HCT116 (cell line): Measurements from ENCODE around the gene RBM8A. TPM values are rescaled to one million over a fixed set of nuclear protein-coding genes. Genes with fewer than 3 reads are reported as not detected.

Source experiments
- ATAC-seq: fragments of 200-7000 bp; cut with Tn5 transposase; 2 replicates; pipeline ENCODE4 v1.9.1; 2020; ENCODE audit warnings: mild to moderate bottlenecking, moderate library complexity
- BruUV-seq: library from RNA; stranded (reverse); fragments of 400-500 nt; replicated peaks from 2 replicates; lab custom pipeline; 2021; lab: Mats Ljungman, UMichigan
- CTCF ChIA-PET: fragments of 300-600 bp; sonication (Branson Sonifier 250); formaldehyde crosslinking; loops from one replicate; lab custom pipeline; 2021; ENCODE audit warnings: antibody characterized with exemption; lab: Charles Lee
- POLR2A ChIA-PET: fragments of 300-600, 350-600 bp; sonication (Branson Sonifier 250); formaldehyde crosslinking; loops from one replicate; lab custom pipeline; 2021; ENCODE audit warnings: antibody characterized with exemption; lab: Charles Lee
- RAD21 ChIA-PET, 2 experiments: fragments of 300-600 bp; sonication (Branson Sonifier 250); formaldehyde crosslinking; loops; one replicate each; lab custom pipeline; 2023; ENCODE audit warnings: low total read pairs in 2 of 2; ENCODE audit not compliant: uncharacterized antibody in 2 of 2, unreplicated experiment in 2 of 2, low non-redundant PET in 1 of 2; lab: Charles Lee
- DNase-seq: peaks from one replicate; pipeline ENCODE4 v3.0.0-alpha.2; 2010; ENCODE audit warnings: low read depth, low spot score
- H2AFZ ChIP-seq: fragments of 200-600 bp; shearing (Covaris generic), sonication (generic); 2 replicates; pipeline ENCODE4 v1.6.1; 2017; ENCODE audit warnings: low read depth, mixed run types, mixed read lengths, antibody characterized with exemption, low read length; ENCODE audit not compliant: poor library complexity, severe bottlenecking
- H3K27ac ChIP-seq: 2 replicates; pipeline ENCODE4 v1.5.1; 2012; ENCODE audit warnings: low read depth, low read length
- H3K27me3 ChIP-seq: fragments of 200-600 bp; sonication (generic); 2 replicates; pipeline ENCODE4 v1.6.1; 2016; ENCODE audit warnings: mixed run types, low read length, mixed read lengths; ENCODE audit not compliant: insufficient read depth
- H3K36me3 ChIP-seq, 2 experiments: fragments of 200-500 bp in 1 of 2; fragments of 200-600 bp in 1 of 2; sonication (Bioruptor generic) in 1 of 2; sonication (generic) in 1 of 2; 2 replicates each; pipeline versions ENCODE4 v1.5.1 to v1.6.1; 2014 to 2016; ENCODE audit warnings: low read length in 2 of 2, inconsistent platforms in 1 of 2, mixed read lengths in 1 of 2, mixed run types in 1 of 2; ENCODE audit not compliant: insufficient read depth in 2 of 2, control insufficient read depth in 1 of 2
- H3K4me1 ChIP-seq, 2 experiments: fragments of 200-600 bp in 1 of 2; sonication (generic) in 1 of 2; 2 replicates each; pipeline versions ENCODE4 v1.5.1 to v1.6.1; 2012 to 2017; ENCODE audit warnings: low read length in 2 of 2, inconsistent platforms in 1 of 2, mild to moderate bottlenecking in 1 of 2, mixed read lengths in 1 of 2, mixed run types in 1 of 2, moderate library complexity in 1 of 2; ENCODE audit not compliant: insufficient read depth in 2 of 2, control insufficient read depth in 1 of 2
- H3K4me2 ChIP-seq: fragments of 200-600 bp; sonication (generic); 2 replicates; pipeline ENCODE4 v1.6.1; 2017; ENCODE audit warnings: mixed run types, low read length, mixed read lengths
- H3K4me3 ChIP-seq, 2 experiments: fragments of 200-600 bp in 1 of 2; sonication (generic) in 1 of 2; replicated peaks in 1 of 2; 2 replicates each; pipeline ENCODE4 v1.5.1; 2011 to 2016; ENCODE audit warnings: low read length in 2 of 2, control low read depth in 1 of 2, low read depth in 1 of 2, mild to moderate bottlenecking in 1 of 2, mixed read lengths in 1 of 2, mixed run types in 1 of 2
- H3K79me2 ChIP-seq: fragments of 200-600 bp; sonication (generic); 2 replicates; pipeline ENCODE4 v1.6.1; 2017; ENCODE audit warnings: mild to moderate bottlenecking, mixed run types, low read length, moderate library complexity, mixed read lengths; ENCODE audit not compliant: insufficient read depth
- H3K9ac ChIP-seq: fragments of 200-600 bp; sonication (generic); 2 replicates; pipeline ENCODE4 v1.6.1; 2016; ENCODE audit warnings: low read length, mixed read lengths
- H3K9me2 ChIP-seq: fragments of 200-600 bp; sonication (generic), shearing (Covaris generic); 2 replicates; pipeline ENCODE4 v1.6.1; 2017; ENCODE audit warnings: mixed run types, mild to moderate bottlenecking, moderate library complexity; ENCODE audit not compliant: insufficient read depth
- H3K9me3 ChIP-seq, 2 experiments: fragments of 200-500 bp in 1 of 2; fragments of 200-600 bp in 1 of 2; sonication (Bioruptor generic) in 1 of 2; sonication (generic) in 1 of 2; 2 replicates each; pipeline ENCODE4 v1.6.1; 2014 to 2017; ENCODE audit warnings: low read length in 2 of 2, mixed read lengths in 2 of 2, inconsistent platforms in 1 of 2, low read depth in 1 of 2, mild to moderate bottlenecking in 1 of 2, mixed run types in 1 of 2, moderate library complexity in 1 of 2; ENCODE audit not compliant: control insufficient read depth in 1 of 2, insufficient read depth in 1 of 2
- H4K20me1 ChIP-seq: fragments of 200-600 bp; sonication (generic), shearing (Covaris generic); 2 replicates; pipeline ENCODE4 v1.6.1; 2017; ENCODE audit warnings: mixed run types, mild to moderate bottlenecking, moderate library complexity; ENCODE audit not compliant: insufficient read depth
- ATF3 ChIP-seq: IDR thresholded peaks from 2 replicates; pipeline ENCODE4 v1.6.1; 2012
- CBX3 ChIP-seq: IDR thresholded peaks from 2 replicates; pipeline ENCODE4 v1.6.1; 2012; ENCODE audit warnings: low read depth
- CEBPB ChIP-seq: IDR thresholded peaks from 2 replicates; pipeline ENCODE4 v1.6.1; 2012; ENCODE audit warnings: low read depth
- EGR1 ChIP-seq: IDR thresholded peaks from 2 replicates; pipeline ENCODE4 v1.6.1; 2012; ENCODE audit warnings: low read depth
- ELF1 ChIP-seq: IDR thresholded peaks from 2 replicates; pipeline ENCODE4 v1.6.1; 2012; ENCODE audit warnings: low read depth, borderline replicate concordance
- EZH2 ChIP-seq: fragments of 200-600 bp; sonication (generic); IDR thresholded peaks from 2 replicates; pipeline ENCODE4 v1.6.1; 2017; ENCODE audit warnings: antibody characterized with exemption, mixed run types
- EZH2phosphoT487 ChIP-seq: fragments of 200-600 bp; IDR thresholded peaks from 2 replicates; pipeline ENCODE4 v1.6.1; 2018; ENCODE audit warnings: antibody characterized with exemption, borderline replicate concordance
- FOSL1 ChIP-seq: IDR thresholded peaks from 2 replicates; pipeline ENCODE4 v1.6.1; 2012; ENCODE audit warnings: low read depth
- JUND ChIP-seq: IDR thresholded peaks from 2 replicates; pipeline ENCODE4 v1.6.1; 2012
- RAD21 ChIP-seq: IDR thresholded peaks from 2 replicates; pipeline ENCODE4 v1.6.1; 2012; ENCODE audit warnings: low read depth, mild to moderate bottlenecking
- REST ChIP-seq: IDR thresholded peaks from 2 replicates; pipeline ENCODE4 v1.6.1; 2012; ENCODE audit warnings: low read depth
- SIN3A ChIP-seq: IDR thresholded peaks from 2 replicates; pipeline ENCODE4 v1.6.1; 2012; ENCODE audit warnings: low read depth
- SP1 ChIP-seq: IDR thresholded peaks from 2 replicates; pipeline ENCODE4 v1.6.1; 2012; ENCODE audit warnings: low read depth
- SRF ChIP-seq: IDR thresholded peaks from 2 replicates; pipeline ENCODE4 v1.6.1; 2012; ENCODE audit warnings: low read depth
- TCF7L2 ChIP-seq: IDR thresholded peaks from 2 replicates; pipeline ENCODE4 v1.7.0; 2011; ENCODE audit warnings: borderline replicate concordance, inconsistent platforms; ENCODE audit not compliant: insufficient read depth, insufficient read length; ENCODE audit errors: extremely low read depth
- YY1 ChIP-seq: IDR thresholded peaks from 2 replicates; pipeline ENCODE4 v1.6.1; 2011; ENCODE audit warnings: low read length, low read depth, moderate library complexity, mild to moderate bottlenecking; ENCODE audit not compliant: insufficient replicate concordance; ENCODE audit errors: extremely low read depth
- ZBTB33 ChIP-seq: IDR thresholded peaks from 2 replicates; pipeline ENCODE4 v1.6.1; 2011; ENCODE audit warnings: mild to moderate bottlenecking, low read length, moderate library complexity; ENCODE audit not compliant: insufficient replicate concordance; ENCODE audit errors: extremely low read depth
- ZFX ChIP-seq: fragments of 450-650 bp; IDR thresholded peaks from 2 replicates; pipeline ENCODE4 v1.6.1; 2017
- ZNF274 ChIP-seq: fragments of 200-500 bp; sonication (Bioruptor generic); IDR thresholded peaks from 2 replicates; pipeline ENCODE4 v1.6.1; 2014; ENCODE audit warnings: mild to moderate bottlenecking, low read depth, low read length, inconsistent platforms
- intact Hi-C: fragments of 100-400 bp; cut with micrococcal nuclease; formaldehyde crosslinking; loops from 2 replicates; pipeline ENCODE4 v1.10.0; 2022
- total RNA-seq: library from RNA; stranded (reverse); gene quantifications from one replicate; pipeline ENCODE4 v1.2.1, GENCODE V29; 2021; ENCODE audit not compliant: unreplicated experiment

Gene RBM8A
- total RNA-seq, 1 experiment from 2014 or later: 195 TPM

DNA sequence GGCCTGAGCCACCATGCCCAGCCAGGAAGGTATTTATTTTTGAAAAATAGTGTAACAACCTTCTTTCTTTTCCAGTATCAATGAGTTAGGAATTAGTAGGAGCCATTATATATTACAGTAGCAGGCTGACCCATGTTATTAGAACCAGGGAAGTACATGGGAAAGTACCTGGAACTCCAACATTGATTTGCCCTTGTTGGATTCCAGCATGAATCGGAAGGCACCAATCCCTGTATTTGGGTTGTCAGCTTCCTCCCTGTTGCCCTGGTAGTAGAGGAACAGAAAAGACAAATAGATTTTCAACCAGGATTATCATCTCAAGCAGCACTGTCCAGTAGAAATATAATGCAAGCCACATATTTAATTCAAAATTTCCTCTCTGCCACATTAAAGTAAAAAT is 10.2 kb upstream of the RBM8A start:
- Histone ChIP-seq H3K4me1 (no peaks in the 10 kb centered on the region), H2AFZ (no peak overlapping the region), H3K79me2 (no peaks in the 10 kb centered on the region), H3K9ac (no peak overlapping the region), H3K27ac (no peak overlapping the region), H4K20me1 (no peaks in the 10 kb centered on the region), H3K9me3 (no peaks in the 10 kb centered on the region), H3K4me2 (no peak overlapping the region), H3K27me3 (no peaks in the 10 kb centered on the region), H3K4me3 (no peak overlapping the region), H3K9me2 (no peaks in the 10 kb centered on the region), H3K36me3 (no peaks in the 10 kb centered on the region)
- ChIA-PET RAD21 (interaction anchor here in 1 of 2 experiments (0.8 kb wide), 1 partner anchor 21 kb away, joined by 3 read pairs; the partner anchor contains the start of gene LIX1L), CTCF (no interaction called here), POLR2A (interaction anchor here (2.3 kb wide), 1 partner anchor 27 kb away, joined by 5 read pairs; the partner anchor contains the start of genes ANKRD34A and POLR3GL)
- TF ChIP-seq TCF7L2: no peak
- TF ChIP-seq REST: no peak
- TF ChIP-seq ELF1: no peak
- no peak for TF ChIP-seq SIN3A
- TF ChIP-seq ZFX: no peak
- no peak for TF ChIP-seq RAD21
- TF ChIP-seq ZNF274: no peak
- TF ChIP-seq EGR1: no peak
- TF ChIP-seq ZBTB33: no peak
- no peak for TF ChIP-seq SP1
- TF ChIP-seq CEBPB: no peak
- TF ChIP-seq SRF: no peak
- TF ChIP-seq EZH2phosphoT487: no peak
- no peak for TF ChIP-seq CBX3
- TF ChIP-seq EZH2: no peak
- no peak for TF ChIP-seq YY1
- no peak for TF ChIP-seq JUND
- no peak for TF ChIP-seq FOSL1
- TF ChIP-seq ATF3: no peak
- intact Hi-C loops: no loop called here
- no TSS peak for BruUV-seq
- no peak for ATAC-seq
- no peak for DNase-seq
